NCI-H526 (cell line): Measurements from ENCODE around the gene DISC1.
A peak's percentile ranks its signal among the peaks of the same experiment; 100 is the strongest.

Experiments used
- DNase-seq, 2 experiments: peaks; one replicate each; lab custom pipeline; 2025; lab: John Stamatoyannopoulos, UW

DISC1 gene

DNA sequence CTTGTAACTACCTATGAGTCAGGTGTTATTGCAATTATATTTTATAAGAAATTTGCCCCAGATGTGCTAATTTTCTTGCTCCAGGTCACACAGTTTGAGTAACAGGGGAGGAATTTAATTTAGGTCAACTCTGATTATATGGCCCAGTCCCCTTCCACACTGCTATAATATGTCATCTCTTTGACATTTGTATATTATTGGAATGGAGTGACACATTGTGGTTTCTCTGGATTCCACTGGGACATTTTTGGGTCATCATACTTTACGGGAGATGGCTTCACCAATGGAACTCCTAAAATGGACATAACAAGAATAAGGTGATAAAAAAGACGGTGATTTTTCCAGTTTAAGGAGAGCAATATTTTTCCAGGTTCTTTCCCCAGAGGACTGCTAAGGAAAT lies 191.2 kb downstream of the DISC1 start:
- DNase-seq = no peak

DNA sequence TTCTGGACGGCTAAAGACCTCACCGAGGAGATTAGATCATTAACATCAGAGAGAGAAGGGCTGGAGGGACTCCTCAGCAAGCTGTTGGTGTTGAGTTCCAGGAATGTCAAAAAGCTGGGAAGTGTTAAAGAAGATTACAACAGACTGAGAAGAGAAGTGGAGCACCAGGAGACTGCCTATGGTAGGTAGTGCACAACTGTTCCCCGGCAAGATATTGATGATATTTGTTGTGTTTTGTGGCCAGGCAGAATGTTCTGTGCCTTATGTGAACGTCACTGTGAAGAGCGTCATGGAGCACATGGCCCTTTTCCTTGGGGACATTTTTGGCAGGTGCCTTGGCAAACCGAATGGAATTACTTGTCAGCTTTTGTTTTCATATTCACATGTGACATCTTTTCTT lies 191.7 kb downstream of the DISC1 start:
- DNase-seq = no peak

DNA sequence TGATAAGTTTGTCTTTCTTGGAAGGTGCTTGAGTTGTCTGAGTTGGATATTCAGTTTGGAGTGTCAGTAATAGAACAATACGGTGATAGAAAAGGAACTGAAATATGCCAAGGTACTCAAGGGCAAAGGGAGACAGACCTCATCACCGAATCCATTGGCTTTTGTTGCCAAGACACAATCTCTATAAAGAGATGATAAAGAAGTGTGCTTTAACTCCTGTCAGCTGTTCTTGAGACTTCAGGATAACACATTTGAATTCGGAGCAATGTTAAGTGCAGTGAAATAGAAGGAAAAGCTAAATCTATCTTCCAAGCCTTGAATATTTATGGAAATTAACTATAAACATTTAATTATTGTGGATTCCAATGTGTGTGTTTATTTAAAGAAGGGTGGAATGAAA lies 194.7 kb downstream of the DISC1 start:
- no peak for DNase-seq

DNA sequence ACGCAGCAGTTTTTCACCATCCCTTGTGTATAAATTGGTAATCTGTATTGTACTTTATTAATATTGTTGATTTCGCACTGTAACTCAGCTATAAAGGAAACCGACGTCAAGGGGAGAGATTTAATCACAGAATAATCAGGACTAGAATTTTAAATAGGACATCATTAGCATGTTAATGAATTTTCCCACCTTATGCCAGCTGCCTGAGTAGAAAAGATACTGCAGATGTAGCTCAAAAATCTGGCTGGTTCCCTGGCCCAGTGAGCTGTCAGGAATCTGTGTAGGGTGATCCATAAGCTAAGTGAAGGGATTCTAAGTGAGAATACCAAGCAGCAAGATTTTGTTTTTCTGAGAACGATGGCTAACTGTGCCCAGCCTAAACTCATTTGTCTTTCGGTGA lies 195.5 kb downstream of the DISC1 start:
- no peak for DNase-seq

DNA sequence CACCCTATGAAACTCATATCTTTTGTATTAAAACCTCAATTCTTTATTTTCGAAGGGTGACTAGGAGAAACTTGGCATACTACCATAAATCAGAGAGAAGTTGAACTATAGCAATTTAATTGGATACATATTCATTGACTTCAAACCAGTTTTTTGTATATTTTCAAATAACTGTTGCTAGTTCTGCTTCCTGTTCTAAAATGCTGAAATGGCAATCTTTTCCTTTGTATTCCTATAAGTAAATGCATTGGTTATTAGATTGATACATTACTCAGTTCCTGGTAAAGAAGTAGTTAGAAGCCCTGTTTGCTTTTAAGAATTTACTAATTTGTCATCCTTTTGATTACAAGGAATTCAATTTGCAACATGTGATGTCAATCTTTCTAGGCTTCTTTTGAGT lies 200.0 kb downstream of the DISC1 start:
- DNase-seq = no peak

DNA sequence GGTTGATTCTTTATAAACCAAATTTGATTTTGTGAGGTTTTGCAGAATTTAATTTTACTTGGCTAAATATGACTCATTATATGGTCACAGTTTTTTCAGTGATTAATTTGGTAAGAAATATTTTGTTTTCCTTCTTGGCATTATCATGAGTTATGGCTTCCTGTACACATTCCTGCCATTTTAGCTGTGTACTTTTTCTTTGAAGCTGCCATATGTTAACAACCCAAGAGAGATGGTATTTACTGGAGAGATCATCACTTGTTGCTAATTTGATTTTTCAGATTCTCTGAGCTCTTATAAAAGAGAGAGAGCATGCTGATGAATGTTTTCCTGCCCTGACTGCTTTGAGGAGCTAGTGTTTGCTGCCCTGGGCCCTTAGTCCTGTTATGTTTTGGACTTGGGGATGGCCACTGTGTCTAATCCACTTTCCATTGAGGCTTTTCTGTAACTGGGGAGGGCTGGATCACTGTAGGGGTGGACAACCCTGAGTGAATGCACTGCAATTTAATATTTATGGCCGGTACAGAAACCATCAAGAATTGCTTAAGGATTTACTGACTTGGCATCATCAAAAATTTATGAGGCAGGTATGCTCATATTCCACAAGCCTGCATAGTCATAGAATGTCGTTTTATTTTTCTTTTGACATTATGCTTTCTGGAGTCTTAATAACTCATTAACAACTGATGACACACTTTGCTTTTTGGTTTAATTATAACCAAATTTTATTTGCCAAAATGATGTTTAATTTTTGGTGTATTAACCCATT lies 200.9 kb downstream of the DISC1 start:
- no peak for DNase-seq

DNA sequence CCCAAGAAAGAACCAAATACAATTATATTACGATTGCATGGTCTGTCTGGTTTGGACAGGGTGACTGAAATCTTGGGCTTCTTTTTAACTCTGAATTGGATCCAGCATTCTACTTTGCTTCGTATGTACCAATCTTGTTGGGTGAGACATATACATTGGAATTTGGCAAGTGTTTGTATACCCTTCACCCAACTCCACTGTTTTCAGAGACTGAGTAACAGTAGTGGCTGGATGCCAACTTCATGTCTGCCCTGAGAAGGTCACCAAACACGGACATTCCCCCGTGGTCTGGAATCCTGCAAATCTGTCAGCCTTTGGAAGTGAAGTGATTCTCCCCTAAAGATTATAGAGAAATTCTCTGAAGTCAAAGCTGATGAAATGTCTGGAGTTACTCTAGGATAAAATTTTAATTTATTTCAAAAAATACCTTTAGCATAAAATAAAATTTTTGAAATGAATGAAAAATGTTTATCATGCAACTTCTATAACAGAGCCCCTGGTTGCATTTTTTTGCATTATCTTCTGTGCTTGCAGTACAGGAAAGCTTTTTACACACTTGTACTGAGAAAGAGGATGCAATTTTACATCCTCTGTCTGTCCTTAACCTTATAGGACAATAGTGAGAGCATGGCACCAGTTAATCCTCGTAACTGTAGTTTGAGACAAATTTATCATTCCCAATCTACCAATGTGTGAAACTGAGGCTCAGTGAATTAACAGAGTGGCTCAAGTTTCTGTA lies 201.8 kb downstream of the DISC1 start:
- no peak for DNase-seq

DNA sequence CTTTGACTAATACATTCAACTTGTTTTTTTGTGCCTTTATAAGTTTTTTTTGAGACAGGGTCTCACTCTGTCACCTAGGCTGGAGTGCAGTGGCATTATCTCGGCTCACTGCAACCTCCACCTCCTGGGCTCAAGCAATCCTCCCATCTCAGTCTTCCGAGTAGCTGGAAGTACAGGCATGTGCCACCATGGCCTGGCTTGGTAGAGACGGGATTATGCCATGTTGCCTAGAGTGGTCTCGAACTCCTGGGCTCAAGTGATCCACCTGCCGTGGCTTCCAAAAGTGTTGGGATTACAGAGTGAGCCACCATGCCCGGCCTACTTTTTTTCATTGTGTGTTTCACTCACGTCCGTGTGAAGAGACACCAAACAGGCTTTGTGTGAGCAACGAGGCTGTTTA lies 202.7 kb downstream of the DISC1 start:
- no peak for DNase-seq

DNA sequence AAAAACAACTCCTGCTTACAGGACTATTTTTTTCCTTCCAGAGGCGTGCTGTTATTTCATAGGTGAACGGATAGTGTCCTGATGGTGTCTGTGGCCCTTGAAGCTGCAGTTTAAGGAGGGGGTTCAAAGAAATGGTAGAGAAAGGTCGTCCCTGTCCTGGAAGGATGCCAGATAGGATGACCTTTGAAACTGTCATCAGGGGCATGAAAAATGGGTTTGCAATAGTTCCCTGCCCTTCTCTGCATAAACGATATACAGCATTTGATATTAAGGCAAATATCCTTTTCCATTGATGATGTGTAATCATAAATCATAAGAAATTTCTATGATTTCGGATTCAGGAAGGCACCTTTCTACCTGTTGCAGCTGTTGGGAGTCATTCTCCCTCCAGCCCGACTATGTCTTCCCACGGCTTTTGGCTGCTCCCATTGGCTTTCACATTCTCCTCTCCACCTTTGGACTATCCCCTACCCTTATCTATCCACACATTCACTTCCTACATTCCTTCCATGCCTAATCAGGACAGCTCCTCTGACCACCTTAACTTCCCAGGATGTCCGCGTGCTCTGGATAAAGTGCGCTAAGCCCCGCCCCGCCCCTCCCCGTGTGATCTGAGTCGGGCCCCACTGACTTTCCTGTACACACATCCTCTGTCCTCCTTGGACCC lies 209.8 kb downstream of the DISC1 start:
- DNase-seq = peak in 1 of 2 experiments; percentile 3

DNA sequence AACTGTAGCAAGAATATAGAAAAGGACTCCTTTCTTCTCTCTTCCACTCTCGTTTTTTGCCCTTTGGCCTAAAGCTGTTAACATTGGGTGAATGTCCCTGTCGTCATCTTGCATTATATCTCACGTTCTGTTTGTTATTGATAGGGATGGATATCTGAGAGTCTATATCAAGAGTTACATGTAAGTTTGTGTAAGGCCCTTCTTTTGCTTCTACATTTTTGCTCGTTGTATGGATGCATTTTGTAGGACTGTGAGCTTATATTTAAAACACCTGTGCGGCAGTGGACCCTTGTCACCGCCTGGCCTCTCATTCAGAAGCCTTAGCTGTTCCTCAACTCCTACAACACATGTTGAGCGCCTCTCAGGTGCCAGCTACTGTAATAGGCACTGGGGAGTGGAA lies 211.9 kb downstream of the DISC1 start:
- no peak for DNase-seq

DNA sequence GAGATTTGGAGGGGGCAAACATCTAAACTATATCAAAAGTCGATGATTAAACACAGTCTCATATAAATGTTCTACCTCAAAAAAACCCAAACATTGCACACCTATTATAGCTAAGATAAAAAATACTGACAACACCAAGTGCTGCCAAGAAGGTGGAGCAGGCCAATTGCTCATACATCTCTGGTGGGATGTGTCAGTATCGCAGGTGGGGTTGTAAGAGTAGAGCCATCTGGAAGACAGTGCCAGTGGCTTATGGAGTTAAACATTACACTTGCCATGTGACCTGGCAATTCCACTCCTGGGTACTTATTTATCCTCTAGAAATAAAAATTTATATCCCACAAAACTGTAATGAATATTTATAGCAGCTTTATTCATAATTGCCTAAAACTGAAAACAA lies 213.4 kb downstream of the DISC1 start:
- no peak for DNase-seq

DNA sequence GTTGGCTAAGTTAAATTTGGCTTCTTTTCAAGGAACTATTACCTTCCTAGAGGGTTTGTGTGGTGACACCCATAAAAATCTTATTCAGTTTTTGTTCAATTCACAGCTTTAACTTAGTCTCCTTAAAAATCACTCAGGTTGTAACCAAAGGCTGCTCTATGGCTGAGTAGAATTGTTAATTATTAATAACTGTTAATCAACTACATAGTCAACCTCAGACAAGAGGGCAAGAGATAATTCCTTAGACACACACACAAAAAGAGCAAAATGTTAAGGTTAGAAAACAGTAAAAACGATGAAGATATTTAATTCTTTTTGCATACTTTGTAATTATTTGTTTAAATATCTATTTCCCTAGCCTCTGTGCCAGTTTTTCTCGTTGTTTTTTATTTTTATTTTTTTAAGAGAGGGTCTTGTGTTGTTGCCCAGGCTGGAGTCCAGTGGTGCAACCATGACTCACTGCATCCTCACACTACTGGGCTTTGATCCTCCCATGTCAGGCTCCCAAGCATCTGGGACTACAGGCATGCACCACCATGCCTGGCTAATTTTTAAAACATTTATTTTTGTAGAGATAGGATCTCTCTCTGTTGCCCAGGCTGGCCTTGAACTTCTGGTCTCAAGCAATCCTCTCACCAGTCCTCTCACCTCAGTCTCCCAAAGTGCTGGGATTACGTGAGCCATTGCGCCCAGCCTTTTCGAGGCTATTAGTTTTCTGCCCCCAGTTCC lies 215.2 kb downstream of the DISC1 start:
- no peak for DNase-seq

DNA sequence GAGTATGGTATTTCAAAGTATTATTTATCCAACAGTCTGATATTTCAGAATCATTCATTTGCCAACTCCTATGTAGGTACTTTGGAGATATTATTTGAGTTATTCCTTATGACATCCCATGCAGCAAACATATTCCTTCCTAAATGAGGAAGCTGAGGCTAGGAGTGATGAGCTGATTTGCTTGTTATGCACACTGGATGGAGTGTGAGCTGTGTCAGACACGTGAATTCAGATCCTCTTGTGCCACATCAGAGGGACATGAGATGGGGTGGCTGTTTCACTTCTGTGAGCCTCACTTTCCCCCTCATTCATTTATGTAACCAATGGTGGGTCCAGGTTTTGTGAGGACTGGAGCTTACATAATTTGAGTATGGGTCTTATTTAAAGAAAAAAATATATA lies 215.9 kb downstream of the DISC1 start:
- no peak for DNase-seq

DNA sequence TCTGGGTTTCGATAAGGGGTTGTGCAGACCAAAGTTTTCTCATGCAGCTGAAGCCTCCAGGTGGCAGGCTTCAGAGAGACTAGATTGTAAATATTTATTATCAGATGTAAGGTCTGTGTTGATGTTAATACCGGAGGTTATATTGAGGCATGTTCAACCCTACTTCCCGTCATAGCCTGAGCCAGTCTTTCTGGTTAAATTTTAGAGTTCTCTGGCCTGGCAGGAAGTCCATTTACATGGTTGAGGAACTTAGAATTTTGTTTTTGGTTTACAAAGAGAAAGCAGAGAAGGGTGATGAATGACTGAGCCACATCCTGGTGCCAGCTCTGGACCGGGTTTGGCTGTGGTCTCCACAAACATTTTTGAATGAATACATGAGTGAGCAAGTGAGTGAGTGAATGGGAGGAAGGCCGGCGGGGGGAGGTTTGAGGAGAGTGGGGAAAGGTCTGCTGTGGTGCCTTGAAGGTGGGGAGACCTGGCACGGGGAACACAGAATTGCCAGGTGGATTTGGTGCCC lies 218.5 kb downstream of the DISC1 start:
- no peak for DNase-seq

DNA sequence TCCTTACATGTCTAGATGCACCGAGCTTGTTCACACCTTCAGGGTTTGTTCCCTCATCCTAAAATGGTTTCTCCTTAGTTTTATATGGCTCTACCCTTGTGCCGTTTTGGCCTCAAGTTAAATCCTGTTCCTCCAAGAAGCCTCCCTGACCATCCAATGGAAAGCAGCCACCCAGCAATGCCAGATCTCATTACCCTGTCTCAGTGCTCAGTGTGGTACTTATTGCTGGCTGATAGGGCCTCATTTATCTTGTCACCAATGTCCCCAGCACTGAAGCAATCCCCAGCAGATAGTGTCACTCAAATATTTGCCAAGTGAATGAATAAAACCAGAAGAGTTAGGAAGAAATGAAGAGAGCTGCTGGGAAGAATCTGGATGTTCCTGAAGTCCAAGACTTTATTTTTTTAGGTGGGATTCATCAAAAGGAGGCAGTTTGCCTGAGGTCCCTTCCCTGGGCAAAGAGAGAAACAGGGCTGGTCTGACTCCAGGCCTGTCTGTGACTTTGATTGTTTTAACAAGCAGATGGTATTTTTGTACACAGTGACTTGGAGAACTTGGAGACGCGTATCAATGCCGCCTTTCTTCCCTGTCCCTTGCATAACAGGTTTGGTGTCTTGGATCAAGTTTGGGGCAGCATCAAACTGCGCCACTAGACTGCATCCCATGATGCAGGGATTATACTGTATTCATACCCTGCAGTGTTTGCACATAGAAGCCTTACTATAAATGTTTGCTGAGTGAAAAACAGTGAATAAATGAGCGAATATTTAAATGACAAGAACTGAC lies 221.2 kb downstream of the DISC1 start:
- DNase-seq = no peak

DNA sequence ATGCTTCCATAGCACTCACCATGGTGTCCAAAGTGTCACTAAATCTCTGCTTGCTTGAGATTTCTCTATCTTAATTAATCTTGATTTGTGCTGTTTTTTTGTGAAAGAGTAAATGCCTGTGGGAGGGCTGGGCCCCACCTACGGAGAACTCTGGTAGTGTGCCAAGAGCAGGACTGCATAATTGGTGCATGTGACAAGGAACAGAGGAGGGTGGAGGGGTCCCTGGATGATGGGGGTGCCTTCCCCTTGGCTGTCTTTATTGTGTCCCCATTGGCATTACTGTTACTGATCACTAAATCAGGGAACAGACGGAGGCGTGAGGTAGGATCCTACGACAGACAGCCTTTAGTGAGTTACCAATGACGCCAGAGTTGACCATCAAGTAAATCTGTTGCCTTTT lies 223.4 kb downstream of the DISC1 start:
- no peak for DNase-seq

DNA sequence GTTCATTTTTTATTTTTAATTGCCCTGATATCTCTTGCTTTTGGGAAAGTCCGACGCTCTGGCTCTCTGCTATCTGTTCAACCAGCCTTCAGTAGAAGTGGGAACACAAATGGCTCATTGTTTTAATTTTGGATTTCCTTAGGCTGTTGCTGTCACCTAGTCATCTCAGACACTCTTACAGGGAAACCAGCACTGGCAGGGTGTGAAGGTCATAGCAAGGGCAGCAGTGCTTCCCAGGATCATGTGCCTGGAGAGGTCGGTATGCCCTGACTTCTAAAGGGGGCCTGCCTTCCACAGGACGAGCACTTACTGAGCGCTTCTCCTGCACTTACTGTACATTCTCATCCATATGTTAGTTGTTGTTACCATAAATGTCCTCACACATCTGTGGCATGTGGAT lies 224.2 kb downstream of the DISC1 start:
- no peak for DNase-seq

DNA sequence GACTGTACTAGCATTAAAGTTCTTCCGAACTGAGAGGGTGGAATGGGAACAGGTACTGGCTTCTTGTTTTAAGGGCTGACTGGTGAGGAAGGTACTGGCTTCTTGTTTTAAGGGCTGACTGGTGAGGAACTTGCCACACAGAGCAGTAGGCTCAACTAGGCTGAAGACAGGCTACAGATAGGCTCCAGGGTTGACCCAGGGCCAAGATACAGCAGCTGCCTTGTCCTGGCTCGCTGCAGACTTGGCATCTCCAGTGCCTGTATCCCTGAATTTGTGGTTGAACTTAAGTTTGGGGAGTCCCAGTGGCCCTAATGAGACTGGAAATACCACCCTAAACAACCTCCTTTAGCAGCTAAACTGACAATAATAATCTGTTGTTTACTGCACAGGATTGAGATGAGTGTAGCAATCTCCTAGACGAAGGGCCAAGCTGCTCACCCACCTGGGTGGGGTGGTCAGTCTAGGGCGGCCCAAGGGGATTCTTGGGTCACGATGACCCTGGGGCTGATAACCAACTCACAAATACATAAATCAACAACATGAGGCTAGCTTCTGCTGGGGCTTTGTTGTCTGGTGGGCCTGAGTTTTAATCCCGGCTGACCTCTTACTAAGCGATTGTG lies 227.1 kb downstream of the DISC1 start:
- no peak for DNase-seq

DNA sequence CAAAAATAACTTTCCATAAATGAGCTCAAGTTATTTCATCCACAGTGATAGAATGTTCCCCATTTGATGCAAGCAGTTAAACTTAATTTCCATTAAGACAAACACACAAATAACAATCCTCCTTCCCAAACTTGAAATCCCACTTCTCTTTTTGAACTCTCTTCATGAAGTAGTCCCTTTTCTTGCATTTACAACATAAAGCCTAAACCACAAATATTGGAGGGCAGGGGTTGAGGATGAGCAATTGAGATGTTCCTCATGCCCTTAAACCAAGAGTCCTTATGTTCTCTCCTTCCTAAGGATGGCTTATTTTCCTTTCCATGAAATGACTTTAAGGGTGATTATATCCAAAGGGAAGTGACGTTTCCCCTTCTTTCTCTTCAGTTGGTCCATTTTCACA lies 228.8 kb downstream of the DISC1 start:
- DNase-seq = no peak

DNA sequence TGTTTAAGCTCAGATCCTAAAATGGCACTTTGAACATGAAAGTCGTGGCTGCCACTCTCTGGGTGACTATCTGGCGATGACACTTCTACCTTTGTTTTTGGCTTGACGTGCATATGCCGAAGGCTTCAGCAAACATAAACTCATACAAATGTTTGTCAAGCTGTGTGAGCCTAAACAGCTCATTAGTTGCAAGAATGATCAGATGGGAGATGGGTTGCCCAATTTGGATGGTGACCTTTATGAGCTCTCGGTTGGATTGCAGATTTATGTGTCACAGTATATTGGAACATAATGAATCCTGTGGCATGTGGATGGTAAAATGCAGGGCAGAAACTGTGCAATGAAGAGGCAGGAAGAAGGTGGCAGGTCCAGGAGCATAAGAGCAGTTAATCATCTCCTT lies 229.3 kb downstream of the DISC1 start:
- DNase-seq = no peak

DNA sequence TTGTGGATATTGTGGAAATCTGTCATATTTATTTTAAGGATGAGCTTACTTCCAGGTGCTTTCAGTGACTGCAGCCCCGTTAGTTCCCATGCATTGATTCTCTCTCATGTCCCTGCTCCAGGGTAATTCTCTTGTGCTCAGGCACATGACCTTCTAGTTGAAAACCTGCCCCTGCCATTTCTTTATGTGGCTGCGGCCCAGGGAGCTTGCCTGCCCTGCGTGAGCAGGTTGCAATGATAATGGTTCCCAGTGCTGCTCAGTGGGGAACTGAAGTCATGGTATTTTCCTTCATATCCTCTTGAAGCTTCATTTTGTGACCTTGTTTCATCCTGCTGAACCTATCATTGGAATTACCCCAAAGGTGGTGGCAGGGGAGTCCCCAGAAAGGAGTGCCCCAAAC lies 229.8 kb downstream of the DISC1 start:
- DNase-seq = no peak
